GM12801 (cell line): Measurements from ENCODE around the gene PPFIA2.

Experiments used
- TF ChIP-seq, protein P1 (sequence below): IDR thresholded peaks from one replicate; pipeline ENCODE4 v1.5.1; 2011; ENCODE audit warnings: control low read depth; ENCODE audit not compliant: insufficient read length; ENCODE audit errors: extremely low read depth

Gene PPFIA2

DNA sequence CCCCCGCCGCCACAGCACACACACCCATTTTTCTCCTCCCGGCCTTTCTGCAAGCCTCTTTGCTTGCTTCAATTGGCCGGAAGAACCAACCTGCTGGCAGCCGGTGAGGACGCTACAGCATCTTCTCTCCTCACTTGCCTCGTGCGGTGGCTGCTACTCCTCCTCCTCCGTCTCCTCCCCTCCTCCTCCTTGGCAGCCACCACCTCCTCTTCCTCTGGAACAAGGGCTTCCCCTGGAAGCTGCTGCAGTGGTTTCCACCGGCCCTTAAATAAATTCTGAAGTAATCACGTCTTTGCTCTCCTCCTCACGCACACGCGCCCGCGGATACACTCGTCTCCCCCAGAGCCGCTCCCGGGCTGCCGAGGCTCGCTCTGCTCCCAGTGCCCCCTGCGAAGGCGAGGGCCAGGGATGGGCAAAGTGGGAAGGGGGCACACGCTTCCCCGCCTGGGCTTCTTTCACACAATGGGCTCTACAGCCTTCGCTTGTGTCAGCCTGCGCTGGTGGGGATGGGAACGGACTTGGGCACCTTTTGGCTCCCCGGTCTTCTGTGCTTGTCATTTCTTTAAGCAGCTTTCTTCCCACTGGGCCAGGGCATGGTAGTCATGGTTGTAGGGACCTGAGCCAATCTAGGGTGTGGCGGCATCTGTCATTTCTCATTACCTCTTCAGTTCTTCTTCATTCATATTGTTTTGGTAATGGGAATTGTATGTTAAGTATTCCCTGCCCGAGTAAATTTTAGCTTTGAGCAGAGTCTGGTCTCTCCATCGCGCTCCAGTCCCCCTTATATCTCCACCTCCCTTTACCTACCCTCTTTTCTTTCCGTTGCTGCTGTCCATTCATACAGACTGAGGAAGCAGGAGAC lies at the start of gene PPFIA2:
TSS of gene PPFIA2 (minus strand) at position 161 of the 862 bp plus-strand sequence.
- TF ChIP-seq, protein P1, sequence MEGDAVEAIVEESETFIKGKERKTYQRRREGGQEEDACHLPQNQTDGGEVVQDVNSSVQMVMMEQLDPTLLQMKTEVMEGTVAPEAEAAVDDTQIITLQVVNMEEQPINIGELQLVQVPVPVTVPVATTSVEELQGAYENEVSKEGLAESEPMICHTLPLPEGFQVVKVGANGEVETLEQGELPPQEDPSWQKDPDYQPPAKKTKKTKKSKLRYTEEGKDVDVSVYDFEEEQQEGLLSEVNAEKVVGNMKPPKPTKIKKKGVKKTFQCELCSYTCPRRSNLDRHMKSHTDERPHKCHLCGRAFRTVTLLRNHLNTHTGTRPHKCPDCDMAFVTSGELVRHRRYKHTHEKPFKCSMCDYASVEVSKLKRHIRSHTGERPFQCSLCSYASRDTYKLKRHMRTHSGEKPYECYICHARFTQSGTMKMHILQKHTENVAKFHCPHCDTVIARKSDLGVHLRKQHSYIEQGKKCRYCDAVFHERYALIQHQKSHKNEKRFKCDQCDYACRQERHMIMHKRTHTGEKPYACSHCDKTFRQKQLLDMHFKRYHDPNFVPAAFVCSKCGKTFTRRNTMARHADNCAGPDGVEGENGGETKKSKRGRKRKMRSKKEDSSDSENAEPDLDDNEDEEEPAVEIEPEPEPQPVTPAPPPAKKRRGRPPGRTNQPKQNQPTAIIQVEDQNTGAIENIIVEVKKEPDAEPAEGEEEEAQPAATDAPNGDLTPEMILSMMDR = no peak

DNA sequence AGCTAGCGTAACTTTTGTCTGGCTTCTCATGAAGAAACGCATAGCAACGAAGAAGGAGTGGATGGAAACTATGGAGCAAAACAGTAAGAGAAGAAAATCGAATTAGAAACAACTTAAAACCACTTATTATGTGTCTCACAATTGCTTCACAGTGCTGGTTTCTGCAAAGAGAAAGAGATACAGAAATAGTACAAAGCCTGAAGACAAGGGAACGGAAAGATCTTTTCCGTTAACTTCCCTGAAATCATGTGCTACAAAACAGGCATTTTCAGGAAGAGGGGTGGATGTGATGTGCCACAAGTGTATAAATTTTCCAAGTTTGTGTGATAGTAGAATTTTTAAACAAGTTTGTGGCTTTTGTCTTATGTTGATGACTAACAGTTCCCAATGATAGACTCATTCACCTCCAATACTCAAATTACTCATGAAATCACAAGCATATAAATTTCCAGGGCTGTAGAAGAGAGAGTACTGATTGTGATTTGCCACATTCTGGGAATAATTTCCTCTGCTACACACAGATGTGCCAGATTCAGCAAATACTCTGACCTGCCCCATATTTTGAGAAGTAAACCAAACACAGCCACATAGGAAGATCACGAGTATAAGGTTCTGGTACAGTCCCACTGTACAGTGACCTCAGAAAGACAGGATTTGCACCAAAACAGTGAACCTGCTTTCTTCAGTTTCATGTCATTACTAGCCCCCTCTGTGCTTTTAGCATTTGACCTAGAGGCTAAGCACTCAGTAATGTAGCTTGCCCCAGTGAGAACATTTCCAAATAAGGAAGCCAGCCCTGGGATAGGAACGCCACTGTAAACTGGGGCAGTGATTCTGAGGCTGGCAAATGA lies 41.4 kb upstream of the PPFIA2 start:
- TF ChIP-seq, protein P1 = no peak

DNA sequence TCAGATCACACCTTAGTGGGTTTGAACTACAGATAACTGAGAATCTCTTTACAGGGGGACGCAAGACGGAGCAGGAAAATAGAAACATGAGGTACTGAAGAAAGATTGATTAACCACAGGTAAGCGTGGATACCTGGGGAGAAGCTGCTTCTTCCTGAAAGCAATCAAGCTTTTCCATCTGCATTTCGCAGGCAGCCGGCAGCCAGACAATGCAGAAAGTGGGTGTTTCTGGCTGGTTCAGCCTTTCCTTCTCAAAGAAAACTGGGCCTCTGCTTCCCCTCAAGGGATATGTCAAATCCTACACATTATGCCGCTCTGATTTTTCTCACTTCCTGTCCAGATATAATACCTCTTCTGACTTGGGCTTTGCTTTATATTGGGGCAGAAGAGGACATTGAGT lies 39.1 kb upstream of the PPFIA2 start:
- TF ChIP-seq, protein P1 = no peak

DNA sequence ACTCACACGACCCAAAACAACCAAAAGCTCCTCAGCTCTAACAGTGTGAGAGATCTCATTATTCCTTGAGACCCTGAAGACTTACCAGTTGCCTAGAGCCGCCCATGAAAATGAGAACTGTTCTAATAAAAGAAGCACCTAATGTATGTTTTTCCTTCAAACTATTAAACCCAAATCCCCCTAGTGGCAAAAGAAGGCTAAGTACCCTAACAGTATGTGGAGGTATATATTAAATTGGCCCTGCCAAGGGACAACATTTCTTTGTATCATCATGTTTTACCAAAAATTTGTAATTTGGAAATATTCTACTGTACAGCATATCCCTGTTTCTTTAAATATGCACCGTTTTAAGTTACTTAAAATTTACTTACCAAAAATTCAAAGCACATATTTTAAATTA lies 38.0 kb upstream of the PPFIA2 start:
- TF ChIP-seq, protein P1 = no peak

DNA sequence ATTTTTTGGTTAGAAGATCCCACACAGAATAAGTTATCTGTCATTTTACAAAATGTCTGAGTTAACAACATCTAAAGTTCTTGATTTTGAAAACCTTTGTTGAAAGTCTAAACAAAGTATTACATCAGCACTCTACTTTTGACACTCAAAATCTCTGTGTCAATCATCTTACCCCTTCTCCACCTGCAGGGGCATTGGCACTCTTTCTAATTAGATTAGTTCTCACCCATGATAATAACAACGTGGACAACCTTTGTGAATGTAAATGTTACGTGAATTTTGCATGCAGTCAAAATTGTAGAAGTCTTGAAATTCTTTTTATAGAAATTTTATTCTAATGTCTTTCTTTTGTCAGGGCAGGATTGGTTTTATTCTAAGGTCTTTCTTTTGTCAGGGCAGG lies 33.5 kb upstream of the PPFIA2 start:
- TF ChIP-seq, protein P1 = no peak

DNA sequence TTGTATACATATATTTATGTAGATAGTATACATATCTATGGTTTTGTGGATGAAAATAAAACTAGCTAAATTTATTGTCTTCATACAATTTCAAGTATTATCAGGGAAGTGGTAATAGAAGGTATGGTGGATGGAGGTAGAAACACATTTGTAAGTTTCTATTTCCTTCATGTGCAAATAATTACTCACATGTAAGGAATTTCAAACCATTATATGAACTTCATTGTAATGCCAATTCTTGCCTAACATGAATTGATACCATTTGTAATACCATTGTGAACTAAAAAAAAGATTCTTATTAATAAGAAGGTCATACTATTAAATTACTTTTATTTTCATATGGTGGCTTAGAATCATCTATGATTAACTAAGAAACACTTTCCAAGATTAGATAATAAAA lies 20.1 kb upstream of the PPFIA2 start:
- TF ChIP-seq, protein P1 = no peak

DNA sequence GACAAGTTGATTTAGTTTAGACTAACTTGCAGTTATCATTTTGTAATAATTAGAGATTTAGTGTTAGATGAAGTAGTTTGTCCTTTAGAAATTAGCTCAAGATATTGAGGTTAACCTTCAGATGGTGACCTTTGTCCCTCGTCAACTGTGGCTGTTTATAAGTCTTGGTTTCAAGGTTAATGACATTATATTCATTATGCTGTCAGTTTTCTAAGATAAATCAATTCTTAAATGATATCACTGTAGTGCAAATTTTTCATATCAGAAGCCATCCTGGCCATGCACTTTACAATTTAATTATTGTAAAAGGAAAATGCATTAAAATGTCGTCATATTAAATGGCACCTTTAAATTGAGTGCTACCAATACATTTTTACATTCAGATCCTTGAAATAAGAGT lies 19.6 kb upstream of the PPFIA2 start:
- TF ChIP-seq, protein P1 = no peak
